IPS-18a (cell line): ENCODE data around the gene BICRA.

Experiments
- H3K27ac ChIP-seq: one replicate; pipeline ENCODE4 v1.5.1; 2013; ENCODE audit warnings: low read length
- H3K27me3 ChIP-seq: one replicate; pipeline ENCODE4 v1.6.1; 2013; ENCODE audit warnings: mild to moderate bottlenecking, low read length; ENCODE audit not compliant: control insufficient read depth, insufficient read depth
- H3K36me3 ChIP-seq: one replicate; pipeline ENCODE4 v1.6.1; 2013; ENCODE audit warnings: low read depth, low read length; ENCODE audit not compliant: control insufficient read depth
- H3K4me1 ChIP-seq: one replicate; pipeline ENCODE4 v1.6.1; 2013; ENCODE audit warnings: low read depth, low read length; ENCODE audit not compliant: control insufficient read depth
- H3K4me3 ChIP-seq: one replicate; pipeline ENCODE4 v1.5.1; 2013; ENCODE audit warnings: low read length
- H3K9ac ChIP-seq: one replicate; pipeline ENCODE4 v1.6.1; 2013; ENCODE audit warnings: mild to moderate bottlenecking, low read length, moderate library complexity
- H3K9me3 ChIP-seq: one replicate; pipeline ENCODE4 v1.6.1; 2013; ENCODE audit warnings: low read depth, low read length; ENCODE audit not compliant: control insufficient read depth

The BICRA gene

GRCh38 chr19:47700934-47701716 lies 92.2 kb downstream of the BICRA start:
- no peak overlapping the region for H3K4me3 ChIP-seq
- H3K9ac ChIP-seq: no peak overlapping the region
- peaks cover 8% of the 10 kb centered on the region for H3K36me3 ChIP-seq
- H3K27me3 ChIP-seq: no peaks in the 10 kb centered on the region
- no peaks in the 10 kb centered on the region for H3K4me1 ChIP-seq
- H3K9me3 ChIP-seq: no peaks in the 10 kb centered on the region
- no peak overlapping the region for H3K27ac ChIP-seq

- Histone ChIP-seq H3K4me3 (no peak overlapping the region), H3K27ac (no peak overlapping the region), H3K9me3 (no peaks in the 10 kb centered on the region), H3K27me3 (peaks cover 2% of the 10 kb centered on the region), H3K4me1 (no peaks in the 10 kb centered on the region), H3K36me3 (peaks cover 8% of the 10 kb centered on the region), H3K9ac (no peak overlapping the region)
Measured at GRCh38 chr19:47701717-47702552, 93.0 kb downstream of the BICRA start.

GRCh38 chr19:47702671-47703070 lies 93.7 kb downstream of the BICRA start:
- Histone ChIP-seq H3K27ac (no peak overlapping the region), H3K36me3 (peaks cover 8% of the 10 kb centered on the region), H3K4me3 (no peak overlapping the region), H3K9ac (no peak overlapping the region), H3K9me3 (no peaks in the 10 kb centered on the region), H3K4me1 (no peaks in the 10 kb centered on the region), H3K27me3 (peaks cover 3% of the 10 kb centered on the region)

GRCh38 chr19:47703301-47703700 lies 94.4 kb downstream of the BICRA start:
- Histone ChIP-seq H3K27ac (no peak overlapping the region), H3K27me3 (peaks cover 3% of the 10 kb centered on the region), H3K36me3 (peaks cover 8% of the 10 kb centered on the region), H3K4me1 (no peaks in the 10 kb centered on the region), H3K4me3 (no peak overlapping the region), H3K9me3 (no peaks in the 10 kb centered on the region), H3K9ac (no peak overlapping the region)

GRCh38 chr19:47704024-47704423 lies 95.1 kb downstream of the BICRA start:
- Histone ChIP-seq H3K4me1 (no peaks in the 10 kb centered on the region), H3K9ac (no peak overlapping the region), H3K9me3 (no peaks in the 10 kb centered on the region), H3K27me3 (peaks cover 3% of the 10 kb centered on the region), H3K27ac (no peak overlapping the region), H3K36me3 (peaks cover 8% of the 10 kb centered on the region), H3K4me3 (no peak overlapping the region)

GRCh38 chr19:47704656-47705055 lies 95.7 kb downstream of the BICRA start:
- H3K4me1 ChIP-seq: no peaks in the 10 kb centered on the region
- H3K27ac ChIP-seq: no peak overlapping the region
- peaks cover 8% of the 10 kb centered on the region for H3K36me3 ChIP-seq
- no peak overlapping the region for H3K9ac ChIP-seq
- peaks cover 3% of the 10 kb centered on the region for H3K27me3 ChIP-seq
- H3K9me3 ChIP-seq: no peaks in the 10 kb centered on the region
- no peak overlapping the region for H3K4me3 ChIP-seq

- H3K4me3 ChIP-seq: no peak overlapping the region
- no peaks in the 10 kb centered on the region for H3K4me1 ChIP-seq
- H3K9ac ChIP-seq: no peak overlapping the region
- H3K36me3 ChIP-seq: peaks cover 6% of the 10 kb centered on the region
- H3K9me3 ChIP-seq: no peaks in the 10 kb centered on the region
- no peak overlapping the region for H3K27ac ChIP-seq
- H3K27me3 ChIP-seq: peaks cover 3% of the 10 kb centered on the region
Measured at GRCh38 chr19:47707135-47707925, 98.4 kb downstream of the BICRA start.

GRCh38 chr19:47711652-47712242 lies 102.8 kb downstream of the BICRA start:
- no peaks in the 10 kb centered on the region for H3K4me1 ChIP-seq
- H3K9ac ChIP-seq: no peak overlapping the region
- no peaks in the 10 kb centered on the region for H3K9me3 ChIP-seq
- peaks cover 3% of the 10 kb centered on the region for H3K27me3 ChIP-seq
- H3K4me3 ChIP-seq: no peak overlapping the region
- no peak overlapping the region for H3K27ac ChIP-seq
- no peaks in the 10 kb centered on the region for H3K36me3 ChIP-seq

GRCh38 chr19:47713046-47714021 lies 104.4 kb downstream of the BICRA start, which contains the start of gene EHD2:
TSS of gene EHD2 (plus strand) at chr19:47713422. CDS start at chr19:47716613, 3,191 bp downstream.
- no peaks in the 10 kb centered on the region for H3K36me3 ChIP-seq
- H3K27ac ChIP-seq: no peak within 1 kb of the TSS
- H3K4me1 ChIP-seq: no peaks in the 10 kb centered on the region
- no peaks in the 10 kb centered on the region for H3K27me3 ChIP-seq
- peak within 1 kb of the TSS; percentile 41 for H3K4me3 ChIP-seq
- H3K9me3 ChIP-seq: no peaks in the 10 kb centered on the region
- H3K9ac ChIP-seq: no peak within 1 kb of the TSS

GRCh38 chr19:47714339-47714738 lies 105.4 kb downstream of the BICRA start:
- H3K27me3 ChIP-seq: no peaks in the 10 kb centered on the region
- no peak overlapping the region for H3K4me3 ChIP-seq
- H3K36me3 ChIP-seq: no peaks in the 10 kb centered on the region
- no peaks in the 10 kb centered on the region for H3K4me1 ChIP-seq
- H3K9me3 ChIP-seq: no peaks in the 10 kb centered on the region
- no peak overlapping the region for H3K9ac ChIP-seq
- no peak overlapping the region for H3K27ac ChIP-seq
